Mesenchymal stem cell (in vitro differentiated cells and primary cell): ENCODE data around the gene RAPGEF5.

Experiments
- DNase-seq: peaks from one replicate; pipeline ENCODE4 v3.0.0-alpha.2; 2013
- H2AFZ ChIP-seq: one replicate; pipeline ENCODE4 v1.6.1; 2013; ENCODE audit warnings: low read depth, mild to moderate bottlenecking, control low read depth, inconsistent platforms, low read length, moderate library complexity
- H2AK5ac ChIP-seq: 2 replicates; pipeline ENCODE4 v1.6.1; 2013; ENCODE audit warnings: low read length, moderate library complexity, mild to moderate bottlenecking, inconsistent platforms; ENCODE audit not compliant: severe bottlenecking
- H2BK120ac ChIP-seq: one replicate; pipeline ENCODE4 v1.6.1; 2013; ENCODE audit warnings: low read depth, mild to moderate bottlenecking, inconsistent platforms, low read length, moderate library complexity
- H2BK12ac ChIP-seq, 2 experiments: one replicate each; pipeline ENCODE4 v1.6.1; 2013; ENCODE audit warnings: inconsistent platforms in 2 of 2, low read length in 2 of 2, mild to moderate bottlenecking in 2 of 2, moderate library complexity in 2 of 2, control low read depth in 1 of 2
- H2BK15ac ChIP-seq: one replicate; pipeline ENCODE4 v1.6.1; 2013; ENCODE audit warnings: mild to moderate bottlenecking, low read depth, inconsistent platforms; ENCODE audit not compliant: poor library complexity, severe bottlenecking
- H2BK5ac ChIP-seq: 2 replicates; pipeline ENCODE4 v1.6.1; 2013; ENCODE audit warnings: low read depth, mild to moderate bottlenecking, low read length, control low read depth, inconsistent platforms; ENCODE audit not compliant: poor library complexity, severe bottlenecking
- H3K14ac ChIP-seq, 2 experiments: one replicate each; pipeline ENCODE4 v1.6.1; 2013; ENCODE audit warnings: inconsistent platforms in 2 of 2, low read length in 2 of 2, control low read depth in 1 of 2, mild to moderate bottlenecking in 1 of 2, moderate library complexity in 1 of 2
- H3K18ac ChIP-seq, 2 experiments: one replicate each; pipeline ENCODE4 v1.6.1; 2013; ENCODE audit warnings: inconsistent platforms in 2 of 2, low read length in 2 of 2, control low read depth in 1 of 2, low read depth in 1 of 2, mild to moderate bottlenecking in 1 of 2
- H3K23ac ChIP-seq, 2 experiments: one replicate each; pipeline ENCODE4 v1.6.1; 2013; ENCODE audit warnings: inconsistent platforms in 2 of 2, low read length in 2 of 2, mild to moderate bottlenecking in 2 of 2, moderate library complexity in 2 of 2, control low read depth in 1 of 2
- H3K27ac ChIP-seq: 2 replicates; pipeline ENCODE4 v1.5.1; 2013; ENCODE audit warnings: mild to moderate bottlenecking, moderate library complexity, low read length, control low read depth, inconsistent platforms; ENCODE audit not compliant: poor library complexity, severe bottlenecking
- H3K27me3 ChIP-seq, 2 experiments: 2 replicates each; pipeline versions ENCODE4 v1.6.1 to v1.7.0; 2013; ENCODE audit warnings: low read length in 2 of 2, mild to moderate bottlenecking in 2 of 2, moderate library complexity in 2 of 2, control low read depth in 1 of 2, inconsistent platforms in 1 of 2; ENCODE audit not compliant: control insufficient read depth in 1 of 2, insufficient read depth in 1 of 2
- H3K36me3 ChIP-seq, 2 experiments: 2 replicates each; pipeline versions ENCODE4 v1.6.1 to v1.7.0; 2013; ENCODE audit warnings: low read length in 2 of 2, control low read depth in 1 of 2, inconsistent platforms in 1 of 2, low read depth in 1 of 2, mild to moderate bottlenecking in 1 of 2; ENCODE audit not compliant: insufficient read depth in 2 of 2, control insufficient read depth in 1 of 2
- H3K4ac ChIP-seq, 2 experiments: one replicate each; pipeline ENCODE4 v1.6.1; 2013; ENCODE audit warnings: inconsistent platforms in 2 of 2, low read length in 2 of 2, mild to moderate bottlenecking in 2 of 2, moderate library complexity in 2 of 2, control low read depth in 1 of 2, low read depth in 1 of 2
- H3K4me1 ChIP-seq: 2 replicates; pipeline ENCODE4 v1.6.1; 2013; ENCODE audit warnings: low read depth, low read length, control low read depth; ENCODE audit not compliant: control insufficient read depth, insufficient read depth
- H3K4me2 ChIP-seq: 2 replicates; pipeline ENCODE4 v1.6.1; 2013; ENCODE audit warnings: low read length, mild to moderate bottlenecking, inconsistent platforms; ENCODE audit not compliant: poor library complexity, severe bottlenecking
- H3K4me3 ChIP-seq, 2 experiments: 2 replicates each; pipeline versions ENCODE4 v1.5.1 to v1.7.0; 2013; ENCODE audit warnings: low read length in 2 of 2, mild to moderate bottlenecking in 2 of 2, control low read depth in 1 of 2, low read depth in 1 of 2; ENCODE audit not compliant: insufficient read depth in 1 of 2
- H3K79me1 ChIP-seq: replicated peaks from 2 replicates; pipeline ENCODE4 v1.6.1; 2013; ENCODE audit warnings: mild to moderate bottlenecking, control low read depth, low read length, inconsistent platforms; ENCODE audit not compliant: poor library complexity, severe bottlenecking
- H3K9ac ChIP-seq: 2 replicates; pipeline ENCODE4 v1.7.0; 2013; ENCODE audit warnings: mild to moderate bottlenecking, low read length, moderate library complexity
- H3K9me3 ChIP-seq: 2 replicates; pipeline ENCODE4 v1.7.0; 2013; ENCODE audit warnings: mild to moderate bottlenecking, low read length; ENCODE audit not compliant: control insufficient read depth
- H4K8ac ChIP-seq: one replicate; pipeline ENCODE4 v1.6.1; 2013; ENCODE audit warnings: inconsistent platforms, mild to moderate bottlenecking, low read length, moderate library complexity
- H4K91ac ChIP-seq: one replicate; pipeline ENCODE4 v1.6.1; 2013; ENCODE audit warnings: mild to moderate bottlenecking, low read length, inconsistent platforms
- WGBS: methylation state at CpG from one replicate; pipeline ENCODE4 v1.1.7; 2013; ENCODE audit warnings: mixed read lengths; 5-methylcytosine and 5-hydroxymethylcytosine counted together

The RAPGEF5 gene

DNA sequence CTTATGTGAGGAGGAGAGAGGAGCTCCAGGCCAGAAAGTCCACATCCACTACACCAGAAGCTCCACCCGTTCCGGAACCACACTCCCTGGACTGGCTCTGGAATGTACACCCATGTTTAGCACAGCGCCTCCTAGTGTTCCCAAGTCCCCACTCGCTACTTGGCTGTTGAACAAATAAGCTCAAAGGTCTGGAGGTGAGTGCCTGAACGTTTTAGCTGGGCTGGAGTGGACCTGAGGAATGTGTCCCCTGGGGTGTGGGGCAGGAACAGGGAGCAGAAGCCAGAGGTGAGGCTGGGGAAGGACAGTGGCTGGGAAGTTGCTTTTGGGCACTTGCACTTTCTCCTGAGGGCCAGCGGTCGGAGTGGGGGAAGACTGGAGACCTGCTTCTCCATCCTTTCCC lies 247.2 kb downstream of the RAPGEF5 start:
- H2BK15ac ChIP-seq = no peak overlapping the region
- no peak overlapping the region for H2BK12ac ChIP-seq
- H3K36me3 ChIP-seq = no peaks in the 10 kb centered on the region
- no peak overlapping the region for H3K4ac ChIP-seq
- H4K91ac ChIP-seq = no peak overlapping the region
- no peaks in the 10 kb centered on the region for H3K79me1 ChIP-seq
- H3K23ac ChIP-seq = no peak overlapping the region
- no peak overlapping the region for H3K18ac ChIP-seq
- no peak overlapping the region for H2AK5ac ChIP-seq
- no peak overlapping the region for H4K8ac ChIP-seq
- peak; percentile 32 for DNase-seq
- 75% methylated on average over 7 of the region's 7 CpGs for WGBS
- H3K4me2 ChIP-seq = no peak overlapping the region
- no peak overlapping the region for H3K4me3 ChIP-seq
- no peaks in the 10 kb centered on the region for H3K4me1 ChIP-seq
- H3K9me3 ChIP-seq = no peaks in the 10 kb centered on the region
- no peak overlapping the region for H3K14ac ChIP-seq
- peaks cover 19 to 37% of the 10 kb centered on the region in 2 experiments for H3K27me3 ChIP-seq
- no peak overlapping the region for H2BK120ac ChIP-seq
- H3K9ac ChIP-seq = no peak overlapping the region
- H3K27ac ChIP-seq = no peak overlapping the region
- no peak overlapping the region for H2AFZ ChIP-seq
- no peak overlapping the region for H2BK5ac ChIP-seq

GRCh38 chr7:22108151-22108845 lies 248.7 kb downstream of the RAPGEF5 start:
- Histone ChIP-seq H2BK15ac (no peak overlapping the region), H2BK12ac (no peak overlapping the region), H3K9ac (no peak overlapping the region), H3K4ac (no peak overlapping the region), H3K4me1 (no peaks in the 10 kb centered on the region), H3K27me3 (peaks cover 19 to 27% of the 10 kb centered on the region in 2 experiments), H3K23ac (no peak overlapping the region), H2AK5ac (no peak overlapping the region), H2BK5ac (no peak overlapping the region), H4K8ac (no peak overlapping the region), H4K91ac (no peak overlapping the region), H3K9me3 (no peaks in the 10 kb centered on the region), H3K4me2 (no peak overlapping the region), H3K14ac (no peak overlapping the region), H3K18ac (no peak overlapping the region), H3K36me3 (no peaks in the 10 kb centered on the region), H3K4me3 (no peak overlapping the region), H3K79me1 (no peaks in the 10 kb centered on the region), H3K27ac (no peak overlapping the region), H2AFZ (no peak overlapping the region), H2BK120ac (no peak overlapping the region)
- 84% methylated on average over 13 of the region's 13 CpGs for WGBS
- no peak for DNase-seq

- H2BK12ac ChIP-seq = no peak overlapping the region
- H3K14ac ChIP-seq = no peak overlapping the region
- H3K36me3 ChIP-seq = no peaks in the 10 kb centered on the region
- no peaks in the 10 kb centered on the region for H3K4me1 ChIP-seq
- no peak overlapping the region for H4K8ac ChIP-seq
- H3K18ac ChIP-seq = no peak overlapping the region
- no peak overlapping the region for H3K9ac ChIP-seq
- no peaks in the 10 kb centered on the region for H3K79me1 ChIP-seq
- no peak overlapping the region for H4K91ac ChIP-seq
- peaks cover 12 to 27% of the 10 kb centered on the region in 2 experiments for H3K27me3 ChIP-seq
- no peak for DNase-seq
- no peak overlapping the region for H2BK5ac ChIP-seq
- no peak overlapping the region for H3K4me3 ChIP-seq
- no peak overlapping the region for H3K4ac ChIP-seq
- no peak overlapping the region for H2AK5ac ChIP-seq
- no peak overlapping the region for H3K27ac ChIP-seq
- no peak overlapping the region for H2AFZ ChIP-seq
- no peaks in the 10 kb centered on the region for H3K9me3 ChIP-seq
- H3K23ac ChIP-seq = no peak overlapping the region
- H3K4me2 ChIP-seq = no peak overlapping the region
- WGBS = 99% methylated on average over 6 of the region's 7 CpGs
- no peak overlapping the region for H2BK120ac ChIP-seq
- no peak overlapping the region for H2BK15ac ChIP-seq
Measured at GRCh38 chr7:22105550-22105949, 251.4 kb downstream of the RAPGEF5 start.

DNA sequence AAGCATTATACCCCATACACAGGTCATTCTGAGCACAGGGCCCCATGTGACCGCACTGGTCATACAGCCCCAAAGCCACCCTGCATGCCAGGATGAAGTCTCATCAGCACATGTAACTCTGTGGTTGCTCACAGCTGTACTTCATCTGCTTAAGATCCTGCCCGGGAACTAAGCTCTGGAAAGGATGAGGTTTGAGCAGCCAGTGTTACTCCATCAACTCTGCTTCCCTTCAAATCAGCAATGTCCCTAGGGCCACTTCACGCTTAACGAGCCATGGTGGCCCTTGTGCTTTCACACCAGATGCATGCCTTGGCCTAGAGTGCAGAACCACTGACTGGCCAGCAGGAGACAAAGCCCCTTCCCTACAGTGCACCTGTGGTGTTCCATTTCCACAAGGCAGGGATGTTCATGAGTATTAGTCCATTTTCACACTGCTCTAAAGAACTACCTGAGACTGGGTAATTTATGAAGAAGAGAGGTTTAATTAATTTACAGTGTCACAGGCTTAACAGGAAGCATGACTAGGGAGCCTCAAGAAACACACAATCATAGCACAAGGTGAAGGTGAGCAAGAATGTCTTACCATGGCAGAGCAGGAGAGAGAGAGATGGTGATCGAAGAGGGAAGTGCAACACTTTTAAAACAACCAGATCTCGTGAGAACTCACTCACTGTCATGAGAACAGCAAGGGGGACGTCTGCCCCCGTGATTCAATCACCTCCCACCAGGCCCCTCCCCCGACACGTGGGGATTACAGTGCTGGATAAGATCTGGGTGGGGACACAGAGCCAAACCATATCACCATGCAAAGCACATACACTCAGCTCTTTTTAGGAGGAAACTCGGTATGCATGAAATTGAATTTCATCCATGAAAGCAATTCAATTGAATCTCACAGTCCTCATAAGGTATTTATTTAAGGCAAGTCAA lies 262.3 kb downstream of the RAPGEF5 start:
- Histone ChIP-seq H3K79me1 (no peaks in the 10 kb centered on the region), H2AFZ (no peak overlapping the region), H3K9me3 (no peaks in the 10 kb centered on the region), H3K9ac (no peak overlapping the region), H3K23ac (no peak overlapping the region), H3K4ac (no peak overlapping the region), H3K4me2 (no peak overlapping the region), H4K8ac (no peak overlapping the region), H3K27me3 (peaks cover 3 to 21% of the 10 kb centered on the region in 2 experiments), H2AK5ac (no peak overlapping the region), H2BK12ac (no peak overlapping the region), H3K27ac (no peak overlapping the region), H2BK5ac (no peak overlapping the region), H3K36me3 (no peaks in the 10 kb centered on the region), H2BK120ac (no peak overlapping the region), H4K91ac (no peak overlapping the region), H3K4me1 (no peaks in the 10 kb centered on the region), H3K18ac (no peak overlapping the region), H2BK15ac (no peak overlapping the region), H3K4me3 (no peak overlapping the region), H3K14ac (no peak overlapping the region)
- 60% methylated on average over 8 of the region's 11 CpGs for WGBS
- peak; percentile 2 for DNase-seq
